Pulmonary artery endothelial cell (primary cell): Measurements from ENCODE around the gene ACP3. TPM values are rescaled to one million over a fixed set of nuclear protein-coding genes. Genes with fewer than 3 reads are reported as not detected.

ENCODE experiments used
- DNase-seq: peaks from one replicate; pipeline ENCODE4 v3.0.0-alpha.2; 2011; ENCODE audit warnings: low read depth, low spot score
- total RNA-seq: library from RNA; depleted of rRNA; stranded (reverse); fragments of >200 nt; gene quantifications from 2 replicates; pipeline ENCODE4 v1.2.3, GENCODE V29; 2014

Gene ACP3
- total RNA-seq, 1 donor from 2014 or later = not detected

DNA sequence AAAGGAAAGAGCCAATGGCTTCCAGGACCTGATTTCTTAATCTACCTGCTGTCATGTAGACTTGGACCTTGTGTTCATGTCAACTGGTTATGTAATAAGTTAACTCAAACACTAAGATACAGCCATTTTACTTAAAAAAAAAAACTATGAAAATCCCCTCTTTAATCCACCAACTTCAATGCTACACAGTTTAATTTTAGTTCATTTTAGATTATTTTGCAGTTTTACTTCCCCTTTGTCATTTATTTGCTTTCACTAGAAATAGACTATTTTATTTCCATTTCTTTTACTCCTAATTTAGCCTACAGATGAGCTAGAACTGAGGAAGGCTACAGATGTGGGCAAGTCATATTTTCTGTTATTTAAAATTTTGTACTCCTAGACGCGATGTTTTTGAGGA is 89.4 kb downstream of the ACP3 start:
- DNase-seq = no peak

DNA sequence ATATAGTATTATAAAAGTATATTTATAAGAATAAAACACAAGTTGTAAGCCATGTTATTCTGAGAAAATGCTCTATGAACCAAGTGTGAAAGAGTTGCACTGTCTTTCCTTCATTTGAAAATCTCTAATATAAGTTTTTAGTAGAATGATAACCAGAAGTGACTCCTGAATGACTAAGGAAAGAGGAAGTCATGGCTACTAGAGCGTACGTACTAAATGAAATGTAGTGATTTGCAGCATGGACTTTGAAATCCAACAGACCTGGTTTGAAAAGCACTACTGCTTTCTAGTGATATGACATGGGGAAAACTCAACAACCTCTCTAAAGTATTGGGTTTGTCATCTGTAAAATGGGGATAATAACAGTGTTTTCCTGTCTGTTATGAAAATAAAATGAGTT is 89.8 kb downstream of the ACP3 start:
- no peak for DNase-seq

Other genes with a start within 250 kb of the ACP3 start
- gene DNAJC13, start 100.1 kb downstream of the ACP3 start, total RNA-seq = 63.0 and 75.6 TPM in 2 replicates